Medulla oblongata (tissue), 1 donor: Measurements from ENCODE around the gene SH3BGRL3.
"Not testable (repeated sequence)": the region's sequence is repeated elsewhere in the genome, so short reads cannot be mapped to it uniquely, and the experiment has no call there.

Experiments
- DNase-seq: peaks from one replicate; pipeline ENCODE4 v3.0.0-alpha.2; 2015; ENCODE audit errors: extremely low spot score

SH3BGRL3 gene

GRCh38 chr1:26279456-26280332 is at the start of gene SH3BGRL3:
Gene SH3BGRL3 (plus strand): TSS chr1:26280086. CDS start chr1:26280156, 70 bp downstream.
- DNase-seq, result peak; percentile 89

GRCh38 chr1:26230682-26231081 is 49.2 kb upstream of the SH3BGRL3 start:
- DNase-seq, result not testable (repeated sequence)

DNA sequence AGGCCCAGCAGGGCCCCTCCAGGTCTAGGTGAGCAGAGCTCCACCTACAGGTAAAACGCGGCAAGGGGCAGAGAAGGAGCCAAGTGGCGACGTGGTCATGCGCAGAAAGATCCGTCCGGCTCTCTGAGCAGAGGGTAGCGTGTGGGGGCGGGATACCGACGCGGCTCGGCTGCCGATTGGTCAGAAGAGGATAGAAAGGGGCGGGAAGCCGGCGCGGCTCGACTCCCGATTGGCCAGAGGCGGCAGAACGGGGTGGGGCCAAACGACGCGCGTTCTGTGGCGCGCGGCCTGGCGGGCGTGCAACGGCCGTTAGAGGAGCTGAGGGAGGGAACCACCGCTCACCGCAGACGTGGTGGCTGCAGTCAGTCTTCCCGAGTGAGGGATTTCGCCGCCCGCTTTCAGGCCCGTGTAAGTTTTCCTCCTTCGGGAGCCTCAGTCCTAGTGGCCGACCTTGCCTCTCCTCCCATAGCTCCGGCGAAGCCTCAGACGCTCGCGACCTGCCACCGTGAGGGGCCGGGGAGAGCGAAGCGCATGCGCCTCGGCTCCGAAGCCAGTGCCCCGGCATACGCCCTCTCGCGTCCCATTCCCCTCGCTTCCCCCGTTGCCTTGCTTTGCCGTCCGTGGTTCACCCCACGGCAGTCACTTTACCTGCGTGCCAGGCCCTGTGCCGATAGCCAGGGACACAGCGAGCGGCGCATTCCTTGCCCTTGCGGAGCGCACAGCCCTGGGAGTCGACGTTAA is 45.8 kb upstream of the SH3BGRL3 start, which contains the start of gene CEP85:
Gene CEP85 (plus strand): TSS at position 298 of the 741 bp plus-strand sequence. CDS start 5,584 bp downstream, outside the sequence.
- DNase-seq, result peak; percentile 98

GRCh38 chr1:26234644-26235370 is 45.1 kb upstream of the SH3BGRL3 start:
- peak; percentile 33 for DNase-seq

DNA sequence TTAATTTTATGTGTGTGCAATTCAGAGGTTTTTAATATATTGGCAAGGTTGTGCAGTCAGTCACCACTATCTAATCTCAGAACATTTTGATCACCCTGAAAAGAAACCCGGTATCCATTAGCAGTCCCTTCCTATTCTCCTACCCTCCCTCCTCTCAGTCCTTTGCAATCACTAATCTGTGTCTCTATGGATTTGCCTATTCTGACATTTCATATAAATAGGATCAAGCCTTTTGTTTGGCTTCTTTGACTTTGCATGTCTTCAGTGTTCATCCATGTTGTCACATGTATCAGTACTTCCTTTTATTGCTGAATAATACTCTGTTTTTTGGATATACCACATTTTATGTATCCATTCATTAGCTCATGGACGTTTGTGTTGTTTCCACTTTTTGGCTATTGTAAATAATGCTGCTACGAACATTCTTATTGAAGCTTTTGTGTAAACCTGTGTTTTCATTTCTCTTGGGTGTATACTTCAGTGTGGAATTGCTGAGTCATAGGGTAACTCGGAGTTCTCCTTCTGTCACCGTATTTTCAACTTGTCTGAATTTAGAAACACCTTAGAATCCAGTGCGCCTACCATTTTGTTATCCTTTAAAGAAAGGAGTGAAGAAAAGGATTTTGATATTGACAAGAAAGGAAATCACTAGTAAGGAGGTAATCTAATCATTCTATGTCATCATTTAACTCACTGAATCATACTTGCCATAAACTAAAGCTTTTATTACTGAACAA is 42.5 kb upstream of the SH3BGRL3 start:
- no peak for DNase-seq

DNA sequence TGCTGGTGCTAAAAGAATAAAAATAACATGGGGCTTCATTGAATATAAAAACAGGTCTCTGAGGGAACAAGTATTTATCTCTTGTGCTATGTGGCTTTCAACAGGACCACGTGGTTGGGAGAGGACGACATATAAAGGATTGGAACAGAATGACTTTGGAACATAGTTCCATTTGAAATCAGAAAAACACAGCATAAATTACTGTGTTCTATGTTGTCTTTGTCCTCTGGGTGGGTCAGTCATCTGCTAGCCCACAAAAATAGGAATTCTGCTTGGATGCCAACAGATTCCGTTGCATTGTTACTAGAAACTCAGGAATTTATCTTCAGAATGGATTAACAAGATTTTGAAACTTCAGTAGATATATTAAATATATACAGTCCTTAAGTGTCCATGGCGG is 40.0 kb upstream of the SH3BGRL3 start:
- peak; percentile 49 for DNase-seq

DNA sequence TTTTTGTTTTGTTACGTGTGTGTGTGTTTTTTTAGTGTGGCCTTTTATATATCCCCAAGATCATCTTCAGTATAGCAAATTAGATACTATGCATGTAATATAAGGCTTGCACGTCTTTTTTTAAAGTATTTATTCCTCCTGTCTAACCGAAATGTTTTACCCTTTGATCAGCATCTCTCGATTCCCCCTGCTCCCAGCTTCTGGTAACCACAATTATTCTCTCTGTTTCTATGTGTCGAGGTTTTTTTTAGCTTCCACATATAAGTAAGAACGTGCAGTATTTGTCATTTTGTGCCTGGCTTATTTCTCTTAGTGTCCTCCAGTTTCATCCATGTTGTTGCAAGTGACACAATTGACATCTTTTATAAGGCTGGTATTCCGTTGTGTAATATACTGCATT is 27.2 kb upstream of the SH3BGRL3 start:
- no peak for DNase-seq

DNA sequence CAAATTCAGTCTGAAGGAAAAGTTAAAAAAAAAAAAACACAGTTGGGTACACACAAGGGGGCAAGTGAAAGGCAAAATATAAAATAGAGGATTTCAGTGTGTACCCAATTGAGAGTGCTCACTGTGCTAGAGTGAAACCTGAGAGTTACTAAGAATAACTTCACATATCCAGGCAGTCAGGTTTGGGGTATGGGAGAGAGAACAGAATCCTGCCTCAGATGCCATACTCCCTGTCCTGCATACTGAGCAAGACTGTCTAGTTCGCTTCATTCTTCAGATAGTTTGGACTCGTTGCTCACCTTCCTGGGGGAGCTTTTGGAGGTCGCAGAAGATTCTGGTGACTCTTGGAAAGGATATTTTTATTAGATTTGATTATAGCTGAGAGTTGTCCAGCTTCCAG is 25.5 kb upstream of the SH3BGRL3 start:
- DNase-seq, result no peak

DNA sequence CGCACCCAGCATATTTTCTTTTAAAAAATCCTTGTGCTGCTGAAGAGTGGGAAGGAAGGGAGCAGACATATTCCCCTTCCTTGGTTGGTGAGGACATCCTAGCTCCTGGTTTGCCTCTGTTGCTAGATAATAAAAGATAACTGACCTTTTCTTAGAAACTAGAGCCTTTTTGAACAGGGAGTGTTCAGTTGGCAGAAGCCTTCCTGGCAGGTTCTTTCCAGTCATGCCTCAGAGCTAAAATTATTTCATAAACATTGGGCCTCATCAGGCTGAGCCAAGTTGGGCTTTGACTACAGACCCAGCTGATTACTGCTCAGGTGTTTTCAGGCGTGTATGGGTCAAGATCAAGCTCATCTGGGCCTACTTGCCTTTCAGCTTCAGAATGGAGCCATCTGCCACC is 22.7 kb upstream of the SH3BGRL3 start:
- DNase-seq, result no peak

DNA sequence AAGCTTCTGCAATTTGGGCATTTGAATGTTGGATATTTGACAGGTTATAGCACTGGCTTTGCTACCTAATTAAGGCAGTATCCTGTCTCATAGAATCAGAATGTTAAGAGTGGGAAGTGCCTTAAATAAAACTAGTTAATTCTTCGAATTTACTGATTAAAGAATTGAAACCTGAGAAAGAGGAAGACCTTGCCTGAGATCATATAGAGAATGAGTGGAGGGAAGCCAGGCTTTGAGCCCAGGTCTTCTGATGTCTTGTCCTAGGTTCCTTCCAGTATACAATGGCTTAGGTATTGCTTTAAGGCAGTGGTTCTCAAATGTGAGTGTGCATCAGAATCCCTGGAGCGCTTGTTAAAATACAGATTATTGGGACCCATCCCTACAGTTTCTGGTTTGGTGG is 20.9 kb upstream of the SH3BGRL3 start:
- no peak for DNase-seq

- DNase-seq, result peak; percentile 60
These were observed 20.3 kb upstream of the SH3BGRL3 start for GRCh38 chr1:26259578-26259977.

GRCh38 chr1:26263212-26263611 is 16.7 kb upstream of the SH3BGRL3 start:
- DNase-seq, result no peak

DNA sequence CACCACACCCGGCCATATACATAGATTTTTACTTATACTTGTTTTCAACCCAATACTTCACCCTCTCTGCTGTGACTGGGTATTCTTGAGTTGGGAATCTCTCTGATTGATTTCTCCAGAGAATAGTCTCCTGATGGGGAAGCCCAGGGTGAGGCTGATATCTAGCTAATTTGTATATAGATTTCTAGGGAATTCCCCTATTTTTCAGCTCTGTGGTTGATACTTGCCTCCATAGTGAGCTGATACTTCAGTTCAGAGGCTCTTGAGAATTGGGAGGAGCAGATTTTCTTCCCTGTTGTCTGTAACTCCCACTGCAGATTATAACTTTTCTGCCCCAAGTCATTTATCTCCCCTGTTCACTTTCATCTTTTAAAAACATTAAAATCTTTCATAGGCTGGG is 14.5 kb upstream of the SH3BGRL3 start:
- no peak for DNase-seq

GRCh38 chr1:26268290-26269197 is 11.3 kb upstream of the SH3BGRL3 start:
- DNase-seq, result no peak

- DNase-seq, result no peak
These were observed 10.7 kb upstream of the SH3BGRL3 start for GRCh38 chr1:26269198-26269550.

DNA sequence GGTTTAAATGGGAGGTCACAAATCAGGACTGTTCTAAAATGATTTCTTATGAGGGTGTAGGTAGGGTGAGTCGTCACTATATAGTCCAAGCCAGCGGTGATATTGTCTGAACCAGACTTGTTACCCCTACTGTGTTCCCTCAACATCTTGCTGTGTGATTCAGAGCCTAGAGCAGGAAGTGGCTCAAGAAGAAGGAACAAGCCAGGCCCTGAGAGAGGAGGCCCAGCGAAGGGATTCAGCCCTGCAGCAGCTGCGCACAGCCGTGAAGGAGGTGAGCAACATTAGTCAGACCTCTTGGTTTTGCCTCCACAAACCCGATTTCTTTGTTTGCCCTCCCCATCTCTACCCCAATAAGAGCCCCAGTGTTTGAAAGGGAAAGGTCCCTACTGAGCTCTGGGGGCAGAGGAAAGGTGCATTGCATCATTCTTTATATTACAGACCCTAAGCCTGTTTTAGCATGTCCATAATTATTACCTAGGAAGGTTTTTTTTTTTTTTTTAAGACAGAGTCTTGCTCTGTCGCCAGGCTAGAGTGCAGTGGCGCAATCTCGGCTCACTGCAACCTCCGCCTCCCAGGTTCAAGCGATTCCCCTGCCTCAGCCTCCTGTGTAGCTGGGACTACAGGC is 5.0 kb upstream of the SH3BGRL3 start:
- peak; percentile 35 for DNase-seq

DNA sequence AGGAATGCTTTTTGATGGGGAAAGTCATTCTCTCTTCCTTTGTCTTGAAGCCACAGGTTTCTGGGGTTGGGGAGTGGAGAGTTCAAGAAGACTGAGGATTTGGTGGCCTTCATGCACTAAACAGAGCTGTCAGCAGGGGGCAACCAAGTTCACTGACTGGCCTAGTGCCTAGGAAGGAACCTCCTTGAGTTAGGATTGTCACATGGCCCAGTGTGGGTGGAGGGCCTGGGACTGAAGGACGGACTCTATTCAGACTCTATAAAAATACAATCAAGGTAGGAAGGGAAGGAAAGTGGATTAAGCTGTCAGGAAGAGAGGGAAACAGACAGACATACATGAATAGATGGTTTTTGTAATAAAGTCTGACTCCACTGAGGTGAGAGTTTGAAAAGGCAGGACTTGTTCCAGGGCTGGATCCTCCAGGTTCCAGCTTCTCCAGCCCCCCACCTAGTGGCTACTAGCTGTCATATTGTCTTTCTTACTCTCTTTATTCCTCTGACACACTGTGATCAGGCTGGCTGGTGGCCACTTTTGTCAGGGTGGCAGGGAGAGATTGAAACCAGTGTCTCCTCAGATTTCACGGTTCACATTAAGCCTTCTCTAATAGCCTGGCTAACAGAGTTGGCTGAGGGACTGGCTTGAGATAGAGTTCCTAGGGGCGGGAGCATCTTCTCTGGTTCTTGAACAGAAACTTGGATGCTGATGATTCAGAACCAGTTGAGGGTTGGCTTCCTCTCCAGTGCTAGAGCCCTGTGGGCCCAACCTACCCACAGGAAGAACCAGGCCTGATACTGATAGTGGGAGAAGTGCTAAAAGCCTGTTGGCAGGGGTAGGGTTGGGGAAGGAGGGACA is 4.1 kb upstream of the SH3BGRL3 start:
- DNase-seq, result peak; percentile 96

GRCh38 chr1:26276432-26276838 is 3.5 kb upstream of the SH3BGRL3 start:
- no peak for DNase-seq

DNA sequence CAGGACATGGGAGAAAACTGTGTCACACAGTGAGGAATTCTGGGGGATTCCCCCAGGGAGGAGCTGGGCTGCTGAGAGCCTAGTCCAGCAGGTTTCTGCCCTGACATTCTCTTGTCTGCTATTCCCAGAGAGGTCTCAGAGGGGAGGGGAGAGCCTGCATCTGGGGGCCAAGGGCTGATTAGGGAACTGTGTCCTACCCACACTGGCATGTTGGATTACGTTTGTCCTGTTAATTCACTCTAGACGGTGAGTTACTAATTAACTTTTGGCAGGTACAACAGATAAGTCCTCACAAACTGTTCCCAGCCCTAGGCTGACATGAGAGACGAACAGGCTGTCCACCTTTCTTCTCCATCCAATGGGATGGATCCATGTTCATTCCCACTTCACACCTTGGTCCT is 2.6 kb upstream of the SH3BGRL3 start:
- DNase-seq, result no peak
